Pulmonary artery endothelial cell (primary cell): Measurements from ENCODE around the gene WDR86. TPM values are rescaled to one million over a fixed set of nuclear protein-coding genes. Genes with fewer than 3 reads are reported as not detected.

Experiments
- DNase-seq: peaks from one replicate; pipeline ENCODE4 v3.0.0-alpha.2; 2011; ENCODE audit warnings: low read depth, low spot score
- total RNA-seq: library from RNA; depleted of rRNA; stranded (reverse); fragments of >200 nt; gene quantifications from 2 replicates; pipeline ENCODE4 v1.2.3, GENCODE V29; 2014

WDR86 gene
- total RNA-seq, 1 donor from 2014 or later = not detected

DNA sequence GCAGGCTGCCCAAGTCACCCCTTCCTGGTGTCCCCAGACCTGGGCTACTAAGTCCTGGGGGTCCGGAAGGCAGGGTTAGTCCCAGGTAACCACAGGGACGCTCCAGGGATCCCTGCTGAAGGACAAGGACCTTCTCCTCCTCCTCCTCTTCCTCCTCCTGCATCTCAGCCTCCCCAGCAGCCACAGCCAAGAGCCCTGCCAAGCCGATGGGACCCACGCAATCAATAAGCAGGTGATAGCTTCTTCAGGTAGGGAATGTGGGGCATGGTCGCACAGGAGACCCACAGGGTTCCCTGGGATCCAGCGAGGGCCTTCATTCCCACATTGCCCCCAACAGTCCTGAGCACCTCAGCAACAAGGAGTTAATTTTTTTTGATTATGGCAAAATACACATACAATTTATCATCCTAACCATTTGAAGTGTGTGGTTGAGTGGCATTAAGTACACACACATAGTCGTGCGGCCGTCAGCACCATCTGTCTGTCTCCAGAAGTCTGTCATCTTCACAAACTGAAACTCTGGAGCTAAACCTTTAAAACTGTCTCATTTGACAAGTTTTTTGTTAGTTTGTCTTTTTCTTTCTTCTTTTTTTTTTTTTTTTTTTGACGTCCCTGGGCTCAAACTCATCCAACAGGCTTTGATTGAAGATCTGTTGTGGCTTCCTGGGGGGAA lies 18.0 kb upstream of the WDR86 start:
- no peak for DNase-seq

DNA sequence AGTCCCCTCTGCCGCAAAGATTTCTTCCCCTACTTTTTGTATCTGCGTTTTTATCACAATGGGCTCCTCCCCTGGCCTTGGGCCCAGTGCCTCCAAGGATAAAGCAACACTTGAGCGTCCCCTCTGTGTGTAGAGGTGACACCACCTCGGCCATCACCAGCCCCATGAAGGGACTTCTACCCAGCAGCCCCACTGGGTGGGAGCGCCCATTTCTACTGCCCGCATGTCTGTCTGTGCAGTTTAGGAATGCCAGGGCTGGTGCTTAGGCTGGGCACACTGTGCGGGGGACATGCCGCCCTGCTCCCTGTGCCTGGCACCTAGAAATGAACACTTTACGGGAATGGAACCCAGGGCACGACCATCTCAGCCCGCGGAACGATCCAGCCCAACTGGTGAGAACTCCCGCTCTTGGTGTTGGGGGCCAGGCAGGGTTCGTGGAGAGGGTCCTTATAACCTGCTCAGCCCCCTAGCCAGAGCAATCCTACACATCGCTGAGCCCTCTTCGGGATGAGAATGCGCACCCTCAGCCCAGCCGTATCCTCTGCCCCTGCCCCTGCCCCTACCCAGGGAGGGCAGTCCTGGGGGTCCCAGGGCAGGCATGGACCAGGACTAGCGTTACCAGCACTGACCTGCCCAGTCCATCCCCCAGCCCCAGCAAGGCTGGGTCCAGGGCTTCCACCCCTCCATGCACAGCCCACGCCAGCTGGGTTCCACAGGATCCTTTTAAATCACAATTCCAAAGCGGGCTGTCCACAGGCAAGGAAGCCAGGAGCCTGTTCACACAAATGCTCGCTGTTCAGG lies 17.3 kb upstream of the WDR86 start:
- DNase-seq = no peak

DNA sequence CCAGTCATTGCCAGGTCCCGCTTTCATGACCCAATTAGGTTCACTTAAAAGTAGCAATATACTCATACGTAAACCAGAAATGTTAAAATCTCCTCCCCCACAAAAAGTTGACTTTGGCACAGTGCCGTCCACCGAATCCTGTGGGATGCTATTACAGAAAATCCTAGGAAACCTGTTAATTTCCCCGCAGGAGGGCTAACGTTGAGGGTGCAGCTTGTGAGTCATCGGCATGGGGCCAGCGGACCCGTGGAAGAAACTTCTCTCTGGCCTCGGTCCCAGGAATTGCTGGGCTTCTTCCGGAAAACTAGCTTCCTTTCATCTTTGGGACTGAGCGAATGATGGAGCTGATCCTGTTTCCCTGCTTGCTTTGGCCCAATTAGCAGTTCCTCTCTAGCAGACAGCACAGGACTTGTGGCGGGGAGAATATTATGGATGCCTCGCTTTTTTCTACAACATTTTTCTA lies 16.6 kb upstream of the WDR86 start:
- DNase-seq = peak; percentile 8

DNA sequence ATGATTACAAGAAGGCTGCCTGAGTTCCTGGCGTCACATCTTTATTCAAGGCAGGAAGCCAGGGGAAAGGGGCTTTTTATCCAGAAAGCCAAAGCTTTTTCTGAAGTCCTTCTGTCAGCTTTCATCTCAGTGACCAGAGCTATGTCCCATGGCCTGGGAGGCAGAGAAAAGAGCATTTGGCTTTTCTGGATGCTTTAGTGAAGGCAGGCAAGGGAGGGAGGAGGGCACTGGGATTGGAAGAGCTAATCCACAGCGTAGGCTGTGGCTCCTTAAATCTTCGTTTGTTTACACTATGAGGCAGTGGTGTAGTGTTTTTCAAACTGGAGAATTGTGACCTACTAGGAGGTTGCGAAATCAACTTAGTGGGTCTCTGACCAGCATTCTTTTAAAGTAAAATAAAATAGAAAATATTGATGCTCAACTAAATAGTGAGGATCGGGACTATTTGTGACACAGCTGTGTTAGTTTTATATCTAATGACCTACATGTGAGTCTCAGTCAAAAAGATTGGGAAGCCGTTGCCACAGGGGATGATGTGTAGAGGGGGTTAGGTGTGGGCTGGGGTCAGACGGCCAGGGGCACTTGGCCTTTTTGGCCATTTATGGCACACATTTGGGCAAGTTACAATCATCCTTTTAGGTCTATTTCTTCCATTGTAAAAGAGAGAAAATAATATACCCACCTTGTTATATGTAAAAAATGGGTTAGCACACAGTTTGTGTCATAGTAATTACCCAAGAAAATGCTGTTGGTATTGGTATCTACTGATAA lies 16.0 kb upstream of the WDR86 start:
- DNase-seq = no peak

DNA sequence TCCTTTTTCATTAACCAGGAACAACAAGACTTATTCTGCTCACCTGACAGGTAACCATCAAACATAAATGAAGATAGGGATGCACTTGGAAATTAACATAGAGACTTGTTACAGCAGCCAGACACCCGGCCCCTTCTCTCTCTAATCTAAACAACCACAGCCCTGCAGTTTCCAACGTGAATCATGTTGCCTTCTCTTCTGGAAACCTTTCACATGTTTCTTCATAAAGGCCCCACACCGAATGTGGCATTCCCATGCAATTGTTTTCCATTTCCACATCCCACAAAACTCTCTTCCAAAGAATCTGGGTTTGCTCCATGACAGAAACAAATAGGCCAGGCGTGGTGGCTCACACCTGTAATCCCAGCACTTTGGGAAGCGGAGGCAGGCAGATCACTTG lies 15.0 kb upstream of the WDR86 start:
- no peak for DNase-seq

DNA sequence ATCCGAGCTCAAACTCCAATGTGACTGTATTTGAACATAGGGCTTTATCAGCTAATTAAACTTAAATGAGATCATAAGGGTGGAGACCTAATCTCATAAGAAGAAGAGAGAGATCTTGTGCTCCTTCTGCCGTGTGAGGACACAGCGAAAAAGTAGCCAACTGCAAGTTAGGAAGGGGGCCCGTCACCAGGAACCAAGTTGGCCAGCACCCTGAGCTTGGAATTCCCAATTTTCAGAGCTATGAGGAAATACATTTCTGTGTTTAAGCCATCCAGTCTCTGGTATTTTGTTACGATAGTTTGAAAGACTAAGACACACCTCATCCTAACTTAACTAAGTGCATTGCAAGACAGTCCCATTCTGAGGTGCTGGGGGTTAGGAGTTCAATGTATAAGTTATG lies 14.1 kb upstream of the WDR86 start:
- no peak for DNase-seq

DNA sequence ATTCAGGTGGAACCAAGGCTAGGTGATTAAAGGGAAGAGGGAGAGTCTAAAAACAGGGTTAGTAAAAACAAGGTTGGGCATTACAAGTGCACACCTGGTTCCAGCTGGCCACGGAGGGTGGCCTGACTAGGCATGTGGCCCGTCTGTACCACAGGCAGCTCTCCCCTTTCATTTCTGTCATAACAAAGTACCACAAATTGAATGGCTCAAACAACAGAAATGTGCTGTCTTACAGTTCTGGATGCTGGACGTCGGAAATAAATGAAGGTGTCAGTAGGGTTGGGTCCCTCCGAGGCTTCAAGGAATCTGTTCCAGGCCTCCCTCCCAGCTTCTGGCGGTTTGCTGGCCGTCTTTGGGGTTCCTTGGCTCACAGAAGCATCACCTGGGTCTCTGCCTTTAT lies 13.4 kb upstream of the WDR86 start:
- no peak for DNase-seq

DNA sequence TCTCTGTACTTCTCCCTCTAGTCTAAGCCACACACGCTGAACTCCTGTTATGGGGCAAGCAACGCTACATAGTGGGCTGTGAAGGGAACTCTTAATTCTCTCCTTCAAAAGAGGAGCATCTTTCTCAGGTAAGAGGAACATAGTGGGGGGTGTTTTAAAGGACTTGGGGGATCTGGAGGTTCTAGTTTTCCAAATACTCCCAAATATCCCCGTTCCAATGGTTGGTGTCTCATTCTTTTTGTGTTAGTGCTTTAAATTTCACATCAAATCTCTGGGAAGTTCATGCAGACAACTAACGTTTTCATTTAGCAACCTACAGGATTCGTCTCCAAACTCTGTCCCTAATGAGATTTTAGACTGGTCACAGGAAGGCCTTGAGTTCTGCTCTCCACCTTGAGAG lies 12.4 kb upstream of the WDR86 start:
- DNase-seq = no peak

DNA sequence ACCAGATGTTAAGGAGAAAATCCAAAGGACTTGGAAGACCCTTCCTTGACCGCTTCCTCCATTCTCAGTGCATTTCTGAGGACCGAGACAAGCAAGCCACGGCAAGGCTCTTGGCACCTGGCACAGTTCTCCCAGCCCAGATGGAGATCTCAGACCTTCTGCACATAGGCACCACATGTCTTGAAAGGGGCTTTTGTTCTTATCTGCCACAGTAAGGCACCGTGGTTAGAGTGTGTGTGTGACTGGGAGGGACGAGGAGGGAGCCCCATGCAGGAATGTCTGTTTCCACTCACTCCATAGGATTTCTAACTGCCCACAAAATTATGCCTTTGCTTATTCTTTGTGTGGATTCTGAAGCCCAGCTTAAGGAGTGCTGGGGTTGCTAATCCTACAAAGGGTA lies 10.3 kb upstream of the WDR86 start:
- DNase-seq = no peak

DNA sequence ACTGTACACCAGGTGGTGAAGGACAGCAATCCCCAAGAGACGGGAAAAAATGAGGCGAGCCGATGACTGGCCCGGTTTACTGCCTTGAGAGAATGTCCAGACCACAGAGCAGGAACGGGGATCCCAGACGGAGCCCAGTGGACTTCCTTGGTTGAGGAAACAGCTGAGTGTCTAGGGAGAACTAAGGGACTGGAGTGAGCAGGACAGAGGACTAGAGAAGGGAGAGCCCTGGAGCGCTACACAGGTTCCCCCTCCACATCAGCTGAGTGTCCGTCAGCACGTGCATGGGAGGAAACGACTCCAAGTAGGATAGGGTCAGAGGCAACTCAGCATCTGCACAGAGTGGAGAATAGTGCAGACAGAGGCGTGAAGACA lies 7.1 kb upstream of the WDR86 start:
- no peak for DNase-seq

DNA sequence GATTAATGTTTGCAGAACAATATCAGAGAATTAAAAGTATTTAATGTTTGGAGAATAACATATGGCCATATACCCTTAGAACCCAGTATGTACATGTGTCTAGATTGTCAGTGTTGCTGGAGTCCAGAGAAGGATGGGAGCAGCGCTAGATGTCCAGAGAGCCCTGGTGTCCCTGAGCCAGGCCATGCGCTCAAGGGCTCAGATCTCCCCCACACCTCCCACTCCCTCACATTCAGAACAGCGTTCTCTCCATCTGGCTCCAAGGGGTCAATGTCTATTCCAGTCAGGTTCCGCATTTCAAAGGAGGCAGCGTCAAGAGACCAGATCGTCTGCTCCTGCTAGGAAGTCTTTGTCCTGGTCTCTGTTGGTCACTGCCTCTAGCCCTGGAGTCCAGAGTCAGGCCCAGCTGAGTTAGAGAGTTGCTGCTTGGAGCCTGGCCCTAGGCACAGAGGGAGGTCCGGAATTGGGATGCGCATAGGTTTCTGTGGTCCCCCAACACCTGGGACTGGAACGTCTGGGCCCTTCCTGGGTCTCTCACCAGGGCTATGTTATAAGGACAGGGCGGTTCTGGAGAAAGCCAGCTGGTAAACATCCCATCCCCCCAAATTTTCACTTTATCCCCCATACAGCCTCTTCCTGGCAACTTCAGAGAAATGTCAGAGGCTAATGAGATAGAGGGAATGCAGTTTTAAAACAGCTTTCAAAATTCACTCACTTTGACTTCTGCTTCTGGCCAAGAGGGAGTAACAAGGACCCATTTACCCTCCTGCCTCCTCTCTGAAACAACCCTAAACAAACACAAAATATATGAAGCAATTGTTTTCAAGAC lies 6.5 kb upstream of the WDR86 start:
- DNase-seq = no peak

DNA sequence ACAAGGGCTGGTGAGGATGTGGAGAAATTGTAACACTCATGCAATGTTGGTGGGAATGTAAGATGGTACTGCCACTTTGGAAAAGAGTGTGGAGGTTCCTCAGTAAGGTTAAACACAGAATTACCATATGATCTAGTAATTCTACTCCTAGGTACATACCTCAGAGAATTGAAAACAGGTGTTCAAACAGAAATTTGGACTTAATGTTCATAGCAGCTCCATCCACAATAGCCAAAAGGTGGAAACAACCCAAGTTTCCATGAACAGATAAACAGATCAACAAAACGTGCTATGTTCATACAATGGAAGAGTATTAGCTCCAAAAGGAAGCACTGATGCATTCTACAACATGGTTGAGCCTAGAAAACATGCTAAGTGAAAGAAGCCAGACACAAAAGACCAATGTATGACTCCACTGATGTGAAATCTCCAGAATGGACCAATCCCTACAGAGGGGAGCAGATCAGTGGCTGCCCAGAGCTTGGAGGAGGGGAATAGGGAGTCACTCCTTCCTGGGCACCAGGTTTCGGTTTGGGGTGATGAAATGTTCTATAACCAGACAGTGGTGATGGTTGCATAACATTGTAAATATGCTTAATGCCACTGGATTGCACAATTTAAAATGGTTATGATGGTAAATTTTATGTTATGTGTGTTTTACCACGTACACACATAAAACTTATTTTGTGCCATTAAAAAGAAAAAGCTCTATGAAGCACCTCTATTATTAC lies 5.7 kb upstream of the WDR86 start:
- DNase-seq = no peak

DNA sequence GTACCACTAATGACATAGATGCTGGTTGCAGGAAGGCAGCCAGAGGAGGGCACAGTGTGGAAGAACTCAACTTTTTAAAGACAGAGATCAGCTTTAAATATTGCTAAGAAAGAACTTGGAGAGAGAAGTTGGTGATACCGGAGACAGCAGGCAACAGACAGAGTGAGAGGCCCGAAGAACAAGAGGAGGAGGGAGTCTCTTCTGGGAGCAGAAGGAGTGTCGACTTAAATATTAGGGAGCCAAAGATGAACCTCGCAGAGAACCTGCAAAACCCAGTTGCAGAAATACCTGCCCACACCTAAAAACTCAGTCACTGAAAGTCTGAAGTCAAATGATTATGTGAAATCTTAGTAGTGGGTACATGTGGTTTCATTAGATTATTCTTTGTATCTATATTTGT lies 3.4 kb upstream of the WDR86 start:
- DNase-seq = no peak

DNA sequence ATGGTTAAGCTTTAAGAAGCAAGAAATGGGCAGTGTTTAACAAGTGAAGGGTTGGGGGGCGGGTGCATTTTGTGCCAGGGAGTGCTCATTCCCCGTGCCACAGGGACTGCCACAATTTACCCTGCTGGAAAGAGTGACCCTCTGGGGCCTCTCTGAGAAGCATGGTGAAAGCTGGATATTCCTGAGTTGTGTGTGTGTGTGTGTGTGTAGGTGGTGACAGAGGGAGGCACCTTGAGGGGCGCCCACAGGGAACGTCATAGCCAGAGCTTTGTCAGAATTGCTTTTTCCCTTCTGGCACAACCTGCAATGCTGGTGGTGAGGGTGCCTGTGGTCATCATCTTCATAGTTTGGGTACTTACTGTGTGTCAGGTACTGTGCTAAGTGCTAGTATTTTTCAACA lies 2.5 kb upstream of the WDR86 start:
- DNase-seq = no peak

DNA sequence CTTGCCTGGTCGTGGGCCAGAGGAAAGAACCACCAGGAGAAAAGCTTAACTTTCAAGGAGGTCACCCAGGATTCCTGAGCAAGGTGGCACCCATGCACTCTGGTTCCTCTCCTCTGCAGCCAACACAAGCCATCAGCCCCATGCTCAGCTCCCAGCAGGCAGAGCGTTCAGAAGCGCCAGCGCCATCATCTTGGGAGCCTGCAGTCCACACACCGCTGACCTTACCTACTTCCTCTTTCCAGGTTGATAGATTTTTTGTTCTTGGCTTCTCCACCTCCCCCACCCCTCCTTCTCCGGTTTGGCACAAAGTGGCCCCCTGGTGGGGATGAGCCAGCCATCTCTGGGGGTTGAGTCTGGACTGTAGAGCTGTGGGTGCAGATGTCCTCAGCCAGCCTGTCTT lies 1.7 kb upstream of the WDR86 start:
- no peak for DNase-seq

DNA sequence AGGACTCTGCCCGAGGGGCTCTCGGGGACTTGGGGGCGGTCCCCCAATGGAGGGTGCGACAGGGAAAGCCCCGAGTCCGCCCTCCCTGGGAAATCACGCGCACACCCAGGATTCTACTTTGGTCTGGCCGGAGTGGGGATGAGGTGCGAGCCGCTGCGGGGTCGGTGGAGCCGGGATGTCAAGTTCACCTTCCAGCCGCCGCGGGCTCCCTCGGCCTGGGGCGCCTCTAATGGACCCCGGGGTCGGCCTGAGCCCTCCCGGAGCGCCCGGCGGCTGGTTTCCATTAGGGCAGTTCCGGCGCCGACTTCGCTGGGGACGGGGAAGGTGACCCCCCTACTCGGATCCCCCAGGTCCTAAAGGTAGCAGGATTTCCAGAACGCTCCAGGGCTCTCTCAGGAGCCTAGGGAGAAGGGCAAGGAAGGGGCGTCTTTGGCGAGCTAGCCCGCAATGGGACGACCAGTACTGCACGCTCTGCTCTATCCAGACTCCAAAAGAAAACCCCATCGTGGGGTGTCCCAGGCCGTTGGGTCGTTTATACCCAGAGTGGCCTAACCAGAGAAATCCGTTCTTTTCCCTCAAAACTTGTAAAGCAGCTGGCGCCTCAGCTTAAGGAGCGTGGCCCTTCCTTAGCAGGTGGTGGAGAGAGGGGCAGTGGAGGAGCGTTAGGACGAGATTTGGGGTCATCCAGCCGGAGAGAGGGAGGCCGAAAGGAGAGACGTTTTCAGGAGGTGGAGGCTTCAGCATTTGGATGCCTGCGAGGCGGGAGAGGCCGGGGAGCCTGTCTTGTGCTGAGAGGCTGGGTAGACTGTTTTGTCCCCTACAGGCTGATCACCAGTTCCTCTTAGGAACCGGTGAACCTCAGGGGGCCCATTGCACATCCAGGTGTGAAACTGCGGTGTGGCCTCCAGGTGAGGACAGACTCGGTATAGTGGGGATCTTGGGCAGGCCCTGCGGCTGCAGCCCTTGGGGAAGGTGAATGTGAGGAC lies 860 bp upstream of the WDR86 start:
- no peak for DNase-seq

DNA sequence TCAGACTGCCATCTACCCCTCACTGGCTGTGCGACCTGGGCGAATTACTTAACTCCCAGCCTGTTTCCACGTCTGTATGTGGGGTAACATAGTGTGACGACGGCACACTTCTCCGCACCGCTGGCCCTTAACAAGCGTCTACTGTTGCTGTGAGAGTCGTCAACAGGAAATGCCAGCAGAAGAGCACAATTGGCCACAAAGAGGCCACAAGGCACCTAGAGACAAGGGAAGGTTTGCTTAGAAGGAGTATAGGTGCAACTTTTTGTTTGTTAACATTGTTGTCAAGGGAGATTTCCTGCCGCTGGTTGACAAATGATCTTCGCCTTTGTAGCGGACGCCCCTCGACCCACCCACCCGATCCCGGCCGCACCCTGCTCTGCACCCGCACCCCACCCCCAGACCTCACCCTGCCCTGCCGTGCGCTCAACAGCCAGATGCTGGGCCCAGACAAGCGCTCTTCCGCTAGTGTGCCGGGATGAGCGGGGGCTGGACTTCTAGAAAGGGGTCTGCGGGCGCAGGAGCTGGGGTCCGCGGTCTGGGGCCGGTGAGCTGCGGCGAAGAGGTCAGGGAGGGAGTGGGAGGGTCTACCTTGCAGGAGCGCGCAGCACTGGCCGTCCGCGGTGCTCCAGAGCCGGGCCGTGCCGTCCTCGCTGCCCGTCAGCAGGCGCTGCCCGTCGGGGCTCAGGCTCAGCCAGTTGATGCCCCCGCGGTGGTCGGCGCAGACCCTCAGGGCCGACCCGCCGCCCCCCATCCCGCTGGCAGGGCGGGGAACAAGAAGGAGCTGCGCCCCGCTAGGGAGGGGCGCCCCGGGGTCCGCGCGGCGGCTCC lies 785 bp downstream of the WDR86 start:
- DNase-seq = no peak

DNA sequence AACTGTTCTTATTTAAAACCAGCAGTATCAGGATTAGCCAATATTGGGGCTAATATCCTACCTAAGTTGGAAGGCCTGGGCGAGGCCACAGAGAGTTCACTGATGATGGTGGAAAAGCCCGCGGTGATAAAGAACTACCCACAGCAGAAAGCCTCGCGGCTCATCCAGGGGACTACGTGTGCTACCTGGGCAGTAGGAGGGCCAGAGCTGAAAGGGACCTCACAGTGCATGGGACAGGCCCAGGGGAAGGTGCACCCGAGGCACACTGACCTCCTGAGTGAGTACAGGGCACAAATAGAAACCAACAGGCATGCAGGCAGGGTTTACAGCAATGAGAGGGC lies 1.4 kb downstream of the WDR86 start:
- no peak for DNase-seq
